IPS-NIHi7 (cell line): ENCODE results near the gene HNRNPM.
"Not testable (repeated sequence)": the region's sequence is repeated elsewhere in the genome, so short reads cannot be mapped to it uniquely, and the experiment has no call there.

Experiments used
- DNase-seq: peaks from one replicate; pipeline ENCODE4 v3.0.0; 2012; ENCODE audit warnings: mixed read lengths; ENCODE audit errors: extremely low spot score

HNRNPM gene, protein sequence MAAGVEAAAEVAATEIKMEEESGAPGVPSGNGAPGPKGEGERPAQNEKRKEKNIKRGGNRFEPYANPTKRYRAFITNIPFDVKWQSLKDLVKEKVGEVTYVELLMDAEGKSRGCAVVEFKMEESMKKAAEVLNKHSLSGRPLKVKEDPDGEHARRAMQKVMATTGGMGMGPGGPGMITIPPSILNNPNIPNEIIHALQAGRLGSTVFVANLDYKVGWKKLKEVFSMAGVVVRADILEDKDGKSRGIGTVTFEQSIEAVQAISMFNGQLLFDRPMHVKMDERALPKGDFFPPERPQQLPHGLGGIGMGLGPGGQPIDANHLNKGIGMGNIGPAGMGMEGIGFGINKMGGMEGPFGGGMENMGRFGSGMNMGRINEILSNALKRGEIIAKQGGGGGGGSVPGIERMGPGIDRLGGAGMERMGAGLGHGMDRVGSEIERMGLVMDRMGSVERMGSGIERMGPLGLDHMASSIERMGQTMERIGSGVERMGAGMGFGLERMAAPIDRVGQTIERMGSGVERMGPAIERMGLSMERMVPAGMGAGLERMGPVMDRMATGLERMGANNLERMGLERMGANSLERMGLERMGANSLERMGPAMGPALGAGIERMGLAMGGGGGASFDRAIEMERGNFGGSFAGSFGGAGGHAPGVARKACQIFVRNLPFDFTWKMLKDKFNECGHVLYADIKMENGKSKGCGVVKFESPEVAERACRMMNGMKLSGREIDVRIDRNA

GRCh38 chr19:8444677-8445487, at the start of gene HNRNPM:
Gene HNRNPM (plus strand): TSS chr19:8444975. CDS start chr19:8444999, 24 bp downstream.
- DNase-seq, result peak; percentile 99

- no peak for DNase-seq
Observed at GRCh38 chr19:8395621-8396082, 49.1 kb upstream of the HNRNPM start.

DNA sequence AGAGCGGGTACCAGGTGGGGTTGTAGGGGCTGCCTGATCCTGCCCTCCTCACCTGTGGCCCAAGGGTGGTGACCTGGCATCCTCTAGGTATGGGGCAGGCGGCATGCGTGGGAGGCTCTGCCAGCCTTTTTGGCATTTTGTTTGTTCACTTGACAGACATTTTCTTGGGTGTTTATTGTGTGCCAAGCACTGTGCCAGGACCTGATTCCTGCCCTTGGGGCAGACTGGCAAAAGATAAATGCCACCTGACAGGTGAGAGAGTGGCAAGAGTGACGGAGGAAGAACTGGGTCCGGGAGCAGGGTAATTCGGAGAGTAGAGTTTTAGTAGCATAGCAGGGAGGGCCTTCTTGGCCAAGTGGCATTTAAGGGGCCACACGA, 48.6 kb upstream of the HNRNPM start:
- no peak for DNase-seq

- peak; percentile 77 for DNase-seq
Observed at GRCh38 chr19:8396563-8397203, 48.1 kb upstream of the HNRNPM start.

- no peak for DNase-seq
Observed at GRCh38 chr19:8397271-8397670, 47.5 kb upstream of the HNRNPM start.

DNA sequence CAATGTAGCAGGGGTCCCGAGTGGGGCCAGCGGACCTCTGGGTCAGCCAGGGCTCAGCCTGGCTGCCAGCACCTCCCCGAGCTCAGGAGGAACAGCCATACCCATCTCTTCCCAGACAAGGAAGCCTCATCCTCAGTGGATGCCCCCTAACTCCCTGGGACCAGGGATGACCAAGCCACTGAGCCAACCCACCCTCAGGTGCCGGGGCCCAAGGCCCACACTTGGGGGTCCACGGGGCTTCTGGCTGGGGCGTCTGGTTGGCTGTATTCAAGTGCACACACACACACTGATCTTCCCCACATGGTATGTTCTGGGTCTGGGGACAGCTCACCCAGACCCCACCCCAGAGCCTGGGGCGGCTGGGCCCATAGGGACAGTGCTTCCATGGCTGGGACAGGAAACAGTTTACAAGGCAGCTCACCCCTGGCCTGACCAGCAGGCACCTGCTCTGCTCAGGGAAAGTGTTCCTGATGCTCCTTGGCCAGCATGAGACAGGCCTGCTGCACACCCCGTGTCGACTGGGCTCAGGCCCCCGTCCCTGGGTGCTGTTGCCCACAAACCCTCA, 46.9 kb upstream of the HNRNPM start:
- DNase-seq, result no peak

GRCh38 chr19:8398311-8398771, 46.4 kb upstream of the HNRNPM start:
- no peak for DNase-seq

- no peak for DNase-seq
Observed at GRCh38 chr19:8399681-8400188, 45.0 kb upstream of the HNRNPM start.

DNA sequence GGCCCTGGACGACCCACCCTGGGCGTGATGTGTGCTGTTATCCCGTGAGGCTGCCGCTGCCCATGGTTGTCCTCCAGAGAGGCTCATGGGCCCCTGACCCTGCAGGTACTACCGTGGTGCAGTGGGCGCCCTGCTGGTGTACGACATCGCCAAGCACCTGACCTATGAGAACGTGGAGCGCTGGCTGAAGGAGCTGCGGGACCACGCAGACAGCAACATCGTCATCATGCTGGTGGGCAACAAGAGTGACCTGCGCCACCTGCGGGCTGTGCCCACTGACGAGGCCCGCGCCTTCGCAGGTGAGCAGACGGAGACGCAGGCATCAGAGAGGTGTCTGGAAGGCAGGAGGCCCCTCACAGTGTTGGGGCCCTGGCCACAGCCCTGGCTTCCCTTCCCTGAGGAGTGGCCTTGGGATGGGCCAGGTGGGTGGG, 42.8 kb upstream of the HNRNPM start:
- no peak for DNase-seq

DNA sequence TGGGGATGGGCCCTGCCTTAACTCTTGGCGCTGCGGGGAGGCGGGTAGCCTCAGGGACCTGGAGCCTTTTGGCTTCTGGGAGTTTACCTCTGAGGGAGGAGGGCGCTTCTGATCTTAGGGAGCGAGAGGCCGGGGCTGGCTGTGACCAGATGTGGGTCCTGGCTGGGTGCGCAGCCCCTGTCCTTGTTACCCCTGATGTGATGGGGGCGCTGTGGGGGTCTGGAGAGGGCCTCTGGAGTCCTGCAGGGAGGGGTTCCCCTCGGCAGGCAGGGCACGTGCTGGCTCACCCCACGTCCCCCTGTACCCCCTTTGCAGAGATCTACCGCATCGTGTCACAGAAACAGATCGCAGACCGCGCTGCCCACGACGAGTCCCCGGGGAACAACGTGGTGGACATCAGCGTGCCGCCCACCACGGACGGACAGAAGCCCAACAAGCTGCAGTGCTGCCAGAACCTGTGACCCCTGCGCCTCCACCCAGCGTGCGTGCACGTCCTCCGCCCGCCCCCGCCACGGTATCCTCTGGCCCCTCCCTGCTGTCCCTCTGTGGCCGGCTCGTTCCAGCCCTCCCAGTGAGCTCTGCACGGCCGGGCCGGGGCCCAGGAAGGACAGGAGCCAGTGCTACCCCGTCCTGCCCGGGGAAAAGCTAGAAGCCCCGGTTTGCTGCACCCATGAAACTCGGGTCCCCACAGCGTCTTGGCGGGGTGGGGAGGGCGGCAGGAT, 41.5 kb upstream of the HNRNPM start:
- no peak for DNase-seq

DNA sequence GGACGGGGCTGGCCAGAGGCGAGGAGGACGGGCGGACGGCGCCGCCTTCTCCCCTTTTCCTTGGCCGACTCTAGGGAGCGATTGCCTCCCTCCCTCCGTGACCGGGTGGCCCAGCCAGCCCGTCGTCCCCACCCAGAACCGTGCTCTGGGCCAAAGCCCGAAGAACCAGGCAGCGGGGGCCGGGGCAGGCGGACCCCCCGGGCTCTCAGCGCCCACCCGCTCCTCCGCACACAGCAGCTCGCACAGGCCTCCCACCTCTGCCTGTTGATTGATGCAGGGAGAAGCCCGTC, 41.0 kb upstream of the HNRNPM start:
- no peak for DNase-seq

DNA sequence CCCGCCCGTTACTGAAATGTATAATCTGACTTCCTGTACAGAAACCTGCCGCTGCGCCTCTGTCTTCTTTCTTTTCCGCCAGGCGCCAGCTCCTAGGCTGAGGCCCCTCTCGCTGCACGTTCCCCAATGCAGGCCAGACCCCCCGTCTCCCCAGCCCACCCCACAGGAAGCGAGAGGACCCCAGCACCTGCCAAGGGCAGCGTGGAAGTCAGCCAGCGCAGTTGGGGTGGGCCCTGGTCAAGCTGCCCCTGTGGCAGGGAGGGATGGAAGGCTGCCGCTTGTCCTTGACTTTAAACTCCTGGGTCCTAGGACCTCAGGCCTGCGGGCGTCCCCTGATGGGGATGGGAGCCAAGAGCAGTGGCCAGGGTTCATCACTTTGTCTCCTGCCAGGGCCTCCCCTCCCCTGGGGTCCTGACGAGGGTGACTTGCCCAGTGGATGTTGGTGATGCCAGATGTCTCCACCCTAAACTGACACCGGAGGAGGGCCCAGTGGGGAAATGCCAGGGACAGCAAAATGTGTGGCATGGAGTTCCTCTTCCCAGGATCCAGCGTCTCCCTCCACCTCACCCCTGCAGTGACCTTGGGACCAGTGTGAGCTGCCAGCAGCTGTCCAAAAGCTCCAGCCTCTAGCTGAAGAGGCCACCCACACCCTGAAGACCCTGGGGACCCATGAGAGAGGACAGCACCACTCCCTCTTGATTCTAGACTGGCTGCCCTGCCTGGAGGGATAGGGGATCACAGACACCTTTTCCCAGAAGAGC, 40.2 kb upstream of the HNRNPM start:
- no peak for DNase-seq

DNA sequence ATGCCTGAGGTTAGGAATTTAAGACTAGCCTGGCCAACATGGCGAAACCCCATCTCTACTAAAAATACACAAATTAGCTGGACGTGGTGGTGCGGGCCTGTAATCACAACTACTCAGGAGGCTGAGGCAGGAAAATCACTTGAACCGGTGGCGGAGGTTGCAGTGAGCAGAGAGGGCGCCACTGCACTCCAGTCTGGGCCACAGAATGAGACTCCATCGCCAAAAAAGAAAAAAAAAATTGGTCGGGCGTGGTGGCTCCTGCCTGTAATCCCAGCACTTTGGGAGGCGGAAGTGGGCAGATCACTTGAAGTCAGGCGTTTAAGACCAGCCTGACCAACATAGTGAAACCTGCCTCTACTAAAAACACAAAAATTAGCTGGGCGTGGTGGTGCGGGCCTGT, 34.1 kb upstream of the HNRNPM start:
- not testable (repeated sequence) for DNase-seq

GRCh38 chr19:8412783-8413628, 31.8 kb upstream of the HNRNPM start, which contains the start of gene MARCHF2:
Gene MARCHF2 (plus strand): TSS chr19:8413305. CDS start chr19:8421841, 8,536 bp downstream.
- DNase-seq, result peak; percentile 99

DNA sequence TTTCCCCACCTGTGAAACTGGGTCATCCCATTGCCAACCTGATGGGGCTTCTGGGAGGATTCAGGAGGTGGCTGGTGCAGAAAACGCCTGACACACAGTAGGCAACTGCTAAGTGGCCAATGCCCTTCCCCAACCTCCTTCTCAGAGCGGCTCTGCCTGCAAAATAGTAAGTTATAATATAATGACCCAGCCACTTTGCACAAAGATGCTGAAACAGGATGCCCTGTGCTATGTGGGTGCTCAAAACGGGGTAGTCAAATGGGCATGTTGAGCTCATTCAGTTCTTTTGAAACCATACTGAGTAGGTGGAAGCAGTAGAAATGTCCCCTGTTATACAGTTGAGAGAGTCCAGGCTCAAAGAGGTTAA, 31.2 kb upstream of the HNRNPM start:
- no peak for DNase-seq

- DNase-seq, result no peak
Observed at GRCh38 chr19:8416796-8417195, 28.0 kb upstream of the HNRNPM start.

DNA sequence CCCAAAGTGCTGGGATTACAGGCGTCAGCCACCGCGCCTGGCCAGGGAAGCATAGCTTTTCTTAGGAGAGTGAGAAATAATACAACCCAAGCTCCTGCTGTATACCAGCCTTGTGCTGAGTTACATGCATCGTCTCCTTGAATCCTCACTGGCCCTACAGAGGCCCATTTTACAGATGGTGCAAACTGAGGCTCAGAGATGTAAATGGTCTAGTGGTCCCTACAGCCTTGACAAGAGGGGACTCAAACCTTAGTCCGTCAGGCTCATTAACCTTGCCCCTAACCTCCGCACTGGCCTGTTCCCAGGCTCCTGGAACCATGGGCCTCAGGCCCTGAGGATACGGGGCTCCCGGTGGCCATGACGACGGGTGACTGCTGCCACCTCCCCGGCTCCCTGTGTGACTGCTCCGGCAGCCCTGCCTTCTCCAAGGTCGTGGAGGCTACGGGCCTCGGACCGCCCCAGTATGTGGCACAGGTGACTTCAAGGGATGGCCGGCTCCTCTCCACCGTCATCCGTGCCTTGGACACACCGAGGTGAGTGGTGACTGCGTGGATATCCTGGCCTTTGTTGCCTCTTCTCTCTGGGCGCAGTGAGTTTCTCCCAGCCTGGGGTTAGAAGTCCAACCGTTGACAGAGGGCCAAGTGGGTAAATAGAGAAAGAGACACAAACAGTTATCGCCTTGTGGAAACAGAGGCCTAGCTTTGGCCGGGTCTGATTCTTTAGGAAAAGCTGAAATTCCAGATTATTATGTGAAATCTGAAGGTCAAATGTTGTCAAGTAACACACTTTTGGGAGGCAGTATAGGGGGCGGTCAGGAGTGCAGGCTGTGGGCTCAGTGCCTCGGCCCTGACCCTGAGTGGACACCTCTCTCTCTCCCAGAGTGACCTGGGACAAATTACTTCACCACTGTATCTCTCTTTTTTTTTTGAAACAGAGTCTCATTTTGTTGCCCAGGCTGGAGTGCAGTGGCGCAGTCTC, 23.0 kb upstream of the HNRNPM start:
- DNase-seq, result no peak

DNA sequence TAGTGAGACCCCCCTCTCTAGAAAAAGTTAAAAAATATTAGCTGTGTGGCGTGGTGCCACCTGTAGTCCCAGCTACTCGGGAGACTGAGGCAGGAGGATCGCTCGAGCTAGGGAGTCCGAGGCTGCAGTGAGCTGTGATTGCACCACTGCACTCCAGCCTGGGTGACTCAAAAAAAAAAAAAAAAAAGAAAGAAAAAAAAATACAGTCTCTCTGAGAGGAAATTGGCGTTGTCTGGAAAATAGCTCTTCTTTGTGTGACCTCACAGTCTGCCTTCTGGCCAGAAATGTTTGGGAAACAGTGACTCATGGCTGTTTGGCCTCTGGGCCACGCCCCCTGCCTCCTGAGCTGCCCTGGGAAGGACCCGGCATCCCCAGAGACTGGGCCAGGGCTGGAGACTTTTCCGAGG, 21.0 kb upstream of the HNRNPM start:
- peak; percentile 76 for DNase-seq
